ENCODE measurements around the gene PAXIP1.

DNA sequence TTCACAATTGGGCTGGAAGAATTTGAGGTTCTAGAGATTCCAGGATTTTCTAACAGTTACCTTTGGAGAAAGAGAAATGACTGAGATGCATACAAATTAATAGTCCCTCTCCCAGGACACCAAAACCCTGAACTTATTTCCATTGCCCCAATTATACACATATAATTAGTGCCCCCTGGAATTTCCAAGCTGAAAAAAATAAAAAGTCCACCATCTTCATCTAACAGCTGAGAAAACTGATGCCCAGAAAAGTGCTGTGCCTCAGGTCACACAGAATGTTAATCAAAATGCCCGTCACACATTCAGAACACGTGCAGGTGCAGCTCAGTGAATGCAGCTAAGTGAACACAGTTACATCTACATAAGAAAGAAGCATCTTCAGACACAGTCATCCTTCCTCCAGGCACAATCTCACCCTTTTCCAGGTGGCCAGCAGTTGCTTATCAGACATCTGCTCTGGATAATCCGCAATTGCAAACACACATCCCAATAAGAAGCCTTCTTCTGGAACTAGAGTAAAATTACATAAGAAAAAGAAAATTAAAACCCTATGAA is 35.4 kb downstream of the PAXIP1 start:
- TF ChIP-seq, protein P1, sequence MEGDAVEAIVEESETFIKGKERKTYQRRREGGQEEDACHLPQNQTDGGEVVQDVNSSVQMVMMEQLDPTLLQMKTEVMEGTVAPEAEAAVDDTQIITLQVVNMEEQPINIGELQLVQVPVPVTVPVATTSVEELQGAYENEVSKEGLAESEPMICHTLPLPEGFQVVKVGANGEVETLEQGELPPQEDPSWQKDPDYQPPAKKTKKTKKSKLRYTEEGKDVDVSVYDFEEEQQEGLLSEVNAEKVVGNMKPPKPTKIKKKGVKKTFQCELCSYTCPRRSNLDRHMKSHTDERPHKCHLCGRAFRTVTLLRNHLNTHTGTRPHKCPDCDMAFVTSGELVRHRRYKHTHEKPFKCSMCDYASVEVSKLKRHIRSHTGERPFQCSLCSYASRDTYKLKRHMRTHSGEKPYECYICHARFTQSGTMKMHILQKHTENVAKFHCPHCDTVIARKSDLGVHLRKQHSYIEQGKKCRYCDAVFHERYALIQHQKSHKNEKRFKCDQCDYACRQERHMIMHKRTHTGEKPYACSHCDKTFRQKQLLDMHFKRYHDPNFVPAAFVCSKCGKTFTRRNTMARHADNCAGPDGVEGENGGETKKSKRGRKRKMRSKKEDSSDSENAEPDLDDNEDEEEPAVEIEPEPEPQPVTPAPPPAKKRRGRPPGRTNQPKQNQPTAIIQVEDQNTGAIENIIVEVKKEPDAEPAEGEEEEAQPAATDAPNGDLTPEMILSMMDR (conservative IDR thresholded peaks at IDR 0.05 in 1 of 2, IDR thresholded peaks at IDR 0.05 in 1 of 2; ENCODE audit: extremely low read depth in 1 of 2, insufficient read depth in 1 of 2, low read depth in 1 of 2, low read length in 2 of 2), result no peak
- no peak for TF ChIP-seq EZH2 (IDR thresholded peaks at IDR 0.05; ENCODE audit: borderline replicate concordance, low read length)
